ENCODE data around the gene NUMB. TPM values are rescaled to one million over a fixed set of nuclear protein-coding genes. Genes with fewer than 3 reads are reported as not detected.
"Not testable (repeated sequence)": the region's sequence is repeated elsewhere in the genome, so short reads cannot be mapped to it uniquely, and the experiment has no call there.

NUMB gene
- total RNA-seq, 1 donor from 2014 or later, result 92.4 TPM

GRCh38 chr14:73311708-73312030 lies 146.7 kb downstream of the NUMB start:
- Mint-ChIP-seq H3K9me3 (ENCODE audit: low read depth) (no peaks in the 10 kb centered on the region), H3K27ac (no peak overlapping the region)

GRCh38 chr14:73309207-73309606 lies 149.1 kb downstream of the NUMB start:
- not testable (repeated sequence) for H3K27me3 Mint-ChIP-seq; H3K27ac Mint-ChIP-seq; H3K4me1 Mint-ChIP-seq (ENCODE audit: low read depth); H3K36me3 Mint-ChIP-seq (ENCODE audit: insufficient read depth); H3K4me3 Mint-ChIP-seq (ENCODE audit: low read depth); H3K9me3 Mint-ChIP-seq (ENCODE audit: low read depth); DNase-seq (ENCODE audit: low spot score, unreplicated experiment)

More at GRCh38 chr14:73311708-73312030, 146.7 kb downstream of the NUMB start:
- Mint-ChIP-seq H3K27me3 (no peaks in the 10 kb centered on the region), H3K4me3 (ENCODE audit: low read depth) (no peak overlapping the region), H3K4me1 (ENCODE audit: low read depth) (peaks cover 3% of the 10 kb centered on the region), H3K36me3 (ENCODE audit: insufficient read depth) (peaks cover 5% of the 10 kb centered on the region)
- no peak for DNase-seq (ENCODE audit: low spot score, unreplicated experiment)
- no peak for TF ChIP-seq CTCF (IDR thresholded peaks at IDR 0.05; ENCODE audit: unreplicated experiment)

GRCh38 chr14:73307261-73307660 lies 151.1 kb downstream of the NUMB start:
- Mint-ChIP-seq H3K4me1 (ENCODE audit: low read depth) (no peaks in the 10 kb centered on the region), H3K27me3 (no peaks in the 10 kb centered on the region), H3K9me3 (ENCODE audit: low read depth) (no peaks in the 10 kb centered on the region), H3K4me3 (ENCODE audit: low read depth) (no peak overlapping the region), H3K27ac (no peak overlapping the region), H3K36me3 (ENCODE audit: insufficient read depth) (peaks cover 6% of the 10 kb centered on the region)
- no peak for DNase-seq (ENCODE audit: low spot score, unreplicated experiment)
- TF ChIP-seq CTCF (IDR thresholded peaks at IDR 0.05; ENCODE audit: unreplicated experiment), result no peak

GRCh38 chr14:73305499-73305898 lies 152.8 kb downstream of the NUMB start:
- Mint-ChIP-seq H3K27me3 (no peaks in the 10 kb centered on the region), H3K4me3 (ENCODE audit: low read depth) (no peak overlapping the region), H3K36me3 (ENCODE audit: insufficient read depth) (peaks cover 6% of the 10 kb centered on the region), H3K27ac (no peak overlapping the region), H3K4me1 (ENCODE audit: low read depth) (no peaks in the 10 kb centered on the region), H3K9me3 (ENCODE audit: low read depth) (no peaks in the 10 kb centered on the region)
- DNase-seq (ENCODE audit: low spot score, unreplicated experiment), result no peak
- TF ChIP-seq CTCF (IDR thresholded peaks at IDR 0.05; ENCODE audit: unreplicated experiment), result no peak

GRCh38 chr14:73295198-73295796 lies 163.0 kb downstream of the NUMB start:
- no peak overlapping the region for H3K27ac Mint-ChIP-seq
- peak; percentile 84 for TF ChIP-seq CTCF (IDR thresholded peaks at IDR 0.05; ENCODE audit: unreplicated experiment)
- no peaks in the 10 kb centered on the region for H3K4me1 Mint-ChIP-seq (ENCODE audit: low read depth)
- no peaks in the 10 kb centered on the region for H3K27me3 Mint-ChIP-seq
- peaks cover 10% of the 10 kb centered on the region for H3K36me3 Mint-ChIP-seq (ENCODE audit: insufficient read depth)
- DNase-seq (ENCODE audit: low spot score, unreplicated experiment), result no peak
- no peak overlapping the region for H3K4me3 Mint-ChIP-seq (ENCODE audit: low read depth)
- H3K9me3 Mint-ChIP-seq (ENCODE audit: low read depth), result no peaks in the 10 kb centered on the region
